Activated gamma-delta T cell (primary cell): ENCODE measurements around the gene ECSCR.

Experiments
- DNase-seq: peaks from one replicate; lab custom pipeline; 2025; lab: John Stamatoyannopoulos, UW

Gene ECSCR

GRCh38 chr5:139474890-139475791, 12.6 kb upstream of the ECSCR start:
- no peak for DNase-seq

DNA sequence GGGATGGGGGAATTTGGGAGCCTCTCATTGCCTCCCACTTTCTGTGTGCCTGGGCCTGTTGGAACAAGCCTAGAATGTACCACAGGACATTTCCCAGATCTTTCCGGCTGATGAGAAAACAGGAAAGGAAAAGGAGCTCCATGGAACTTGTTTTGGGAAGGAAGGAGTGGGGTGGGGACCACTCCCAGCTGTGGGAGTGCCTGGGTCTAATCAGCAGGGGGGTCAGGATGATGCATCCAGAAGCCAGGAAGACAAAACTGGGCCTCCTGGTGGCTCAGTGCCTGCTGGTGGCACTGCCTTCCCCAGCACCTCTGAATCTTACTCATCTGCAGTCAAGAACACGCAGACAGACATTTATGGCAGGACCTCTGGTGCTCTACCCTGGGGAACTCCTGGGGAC, 11.0 kb upstream of the ECSCR start:
- DNase-seq: no peak

DNA sequence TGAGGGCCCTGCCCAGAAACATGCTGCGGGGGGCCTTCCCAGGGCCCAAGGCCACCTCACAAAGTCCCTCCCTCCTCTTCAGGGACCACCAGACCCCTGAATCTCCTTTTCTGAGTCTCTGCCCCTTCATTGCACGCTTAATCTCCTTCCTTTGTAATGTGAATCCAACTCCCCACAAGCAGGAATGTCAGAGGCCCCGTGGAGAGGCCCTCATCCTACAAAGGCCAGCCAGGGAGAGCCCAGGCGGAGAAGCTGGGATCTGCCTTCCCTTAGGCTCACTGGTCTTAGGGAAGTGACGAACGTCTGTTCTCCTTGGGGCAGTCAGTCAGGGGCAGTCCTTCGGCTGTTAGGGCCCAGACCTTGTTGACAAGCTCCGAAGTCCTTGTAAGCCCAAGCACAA, 10.6 kb upstream of the ECSCR start:
- DNase-seq: no peak

DNA sequence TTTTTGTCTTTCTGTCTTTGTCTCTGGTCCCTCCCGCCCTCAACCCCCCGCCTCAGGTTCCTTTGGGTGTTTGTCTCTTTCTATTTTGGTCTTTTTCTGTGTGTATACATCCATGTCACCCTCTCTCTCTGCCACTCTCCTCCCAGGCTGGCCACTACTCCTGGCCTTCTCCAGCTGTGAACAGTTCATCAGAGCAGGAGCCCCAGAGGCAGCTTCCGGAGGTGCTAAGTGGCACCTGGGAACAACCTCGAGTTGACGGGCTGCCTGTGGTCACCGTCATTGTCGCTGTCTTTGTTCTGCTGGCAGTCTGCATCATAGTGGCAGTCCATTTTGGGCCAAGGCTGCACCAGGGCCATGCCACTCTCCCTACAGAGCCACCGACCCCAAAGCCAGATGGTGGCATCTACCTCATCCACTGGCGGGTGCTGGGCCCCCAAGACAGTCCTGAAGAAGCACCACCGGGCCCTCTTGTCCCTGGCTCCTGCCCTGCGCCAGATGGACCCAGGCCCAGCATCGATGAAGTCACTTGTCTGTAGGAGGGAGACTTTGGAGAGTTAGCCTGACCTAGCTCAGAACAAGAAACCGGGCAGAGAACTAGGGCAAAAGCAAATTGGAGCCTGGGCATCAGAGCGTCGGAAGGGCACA, 10.0 kb upstream of the ECSCR start:
- no peak for DNase-seq

DNA sequence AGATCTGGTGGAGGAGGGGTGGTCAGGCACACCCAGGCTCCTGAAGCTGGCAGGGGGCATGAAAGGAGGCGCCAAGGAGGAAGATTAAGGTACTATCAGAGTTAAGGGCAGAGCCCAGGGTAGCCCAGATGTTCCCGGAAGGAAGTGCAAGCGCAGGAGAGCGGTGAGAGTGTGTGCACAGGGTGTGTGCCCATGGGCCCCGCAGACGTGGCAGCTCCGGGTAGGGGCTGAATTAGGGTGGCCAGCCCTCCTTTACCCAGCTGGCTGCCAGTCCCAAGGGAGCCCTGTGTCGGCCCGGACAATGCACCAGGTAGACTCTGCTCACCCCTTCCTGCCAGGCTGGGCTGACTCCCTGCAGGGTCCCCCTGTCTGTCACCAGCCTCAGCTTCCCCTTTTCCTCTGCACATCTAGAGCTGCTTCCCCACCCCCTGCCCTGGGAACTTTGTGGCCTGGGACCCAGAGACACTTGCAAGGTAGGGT, 8.3 kb upstream of the ECSCR start, which contains the start of gene SMIM33:
Gene SMIM33 (plus strand): TSS at position 184 of the 480 bp plus-strand sequence. CDS start 118 bp downstream, at position 302.
- no peak for DNase-seq

DNA sequence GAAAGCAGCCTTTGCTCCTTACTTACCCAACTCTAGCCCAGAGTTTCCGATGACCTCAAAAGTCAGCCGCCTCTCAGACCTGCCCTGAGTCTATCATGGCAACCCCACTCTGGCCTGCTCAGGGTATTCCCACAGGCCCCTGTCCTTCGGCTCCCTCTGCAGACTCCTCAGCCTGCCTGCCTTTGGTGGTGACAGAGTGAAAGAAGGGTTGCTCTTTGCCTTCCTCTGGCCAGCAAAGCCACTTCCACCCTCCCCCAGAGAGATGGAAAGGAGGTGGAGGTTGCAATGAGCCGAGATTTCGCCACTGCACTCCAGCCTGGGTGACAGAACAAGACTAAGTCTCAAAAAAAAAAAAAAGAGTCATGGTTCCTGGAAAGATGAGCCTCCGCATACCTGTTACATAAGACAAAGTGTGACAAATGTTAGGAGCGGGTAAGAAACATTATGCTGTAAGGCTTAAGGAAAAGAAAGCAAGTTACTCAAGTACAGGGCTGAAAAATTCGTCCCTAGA, 5.9 kb upstream of the ECSCR start:
- no peak for DNase-seq

- no peak for DNase-seq
Observed at GRCh38 chr5:139461698-139462097, 845 bp downstream of the ECSCR start.

DNA sequence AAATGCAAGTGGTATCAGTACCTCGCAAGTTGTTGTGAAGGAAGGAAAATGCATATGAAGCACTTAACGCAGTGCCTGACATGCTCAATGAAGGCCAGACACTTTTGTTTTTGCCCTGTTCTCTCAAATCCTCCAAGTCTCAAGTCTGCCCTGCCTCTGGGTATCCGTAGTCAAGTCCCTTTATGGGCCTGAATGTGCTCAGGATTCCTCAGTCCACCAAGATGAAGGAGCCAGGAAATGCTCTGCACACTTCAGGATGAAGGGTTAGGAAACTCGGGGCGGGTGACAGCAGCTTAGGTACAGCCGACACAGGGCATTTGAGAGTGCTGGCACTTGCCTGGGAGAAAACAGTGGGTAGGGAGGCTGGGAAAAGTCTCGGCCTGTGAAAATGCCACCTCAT, 1.4 kb downstream of the ECSCR start:
- no peak for DNase-seq

DNA sequence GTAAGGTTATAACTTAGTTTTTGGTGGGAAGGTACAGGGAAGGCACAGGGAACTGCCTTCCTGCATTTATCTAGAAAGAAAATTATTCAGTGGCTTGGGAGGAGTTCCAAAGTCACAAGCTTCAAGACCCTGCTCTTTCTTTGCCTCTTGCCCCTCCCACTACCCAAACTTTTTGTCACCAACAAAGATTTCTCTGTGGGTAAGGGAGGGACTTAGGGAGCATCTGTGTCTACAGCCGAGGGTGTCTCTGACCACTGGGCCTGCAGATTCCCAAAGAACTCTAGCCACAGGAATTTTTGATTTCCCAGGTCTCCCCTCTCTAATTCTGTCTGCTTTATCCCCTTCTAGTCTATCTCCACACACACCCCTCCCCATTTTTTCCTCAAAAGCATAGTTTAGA, 2.1 kb downstream of the ECSCR start:
- no peak for DNase-seq

DNA sequence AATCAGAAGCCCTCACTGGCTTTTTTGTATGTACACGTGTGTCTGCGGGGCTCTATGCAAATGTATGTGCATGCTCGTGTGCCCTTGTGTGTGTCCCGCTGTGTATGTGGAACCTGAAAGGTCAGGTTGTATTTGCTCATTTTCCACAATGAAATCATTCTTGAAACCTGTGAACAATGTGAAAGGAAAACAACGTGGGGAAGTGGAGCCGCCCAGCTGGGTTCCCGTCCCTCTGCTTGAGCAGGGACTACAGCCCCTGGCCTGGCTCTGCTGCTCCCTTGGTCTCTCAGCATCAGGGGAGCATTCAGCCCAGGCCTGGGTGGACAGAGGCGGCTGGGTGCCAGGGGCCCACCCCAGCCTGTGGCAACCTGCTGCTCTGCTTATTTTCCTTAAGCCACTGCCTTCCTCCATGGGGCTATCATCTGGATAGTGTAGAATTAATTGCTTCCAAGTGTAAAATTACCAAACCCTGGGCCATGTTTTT, 3.0 kb downstream of the ECSCR start:
- no peak for DNase-seq

- DNase-seq: no peak
Observed at GRCh38 chr5:139458580-139459407, 3.7 kb downstream of the ECSCR start.

- no peak for DNase-seq
Observed at GRCh38 chr5:139457653-139458306, 4.8 kb downstream of the ECSCR start.

DNA sequence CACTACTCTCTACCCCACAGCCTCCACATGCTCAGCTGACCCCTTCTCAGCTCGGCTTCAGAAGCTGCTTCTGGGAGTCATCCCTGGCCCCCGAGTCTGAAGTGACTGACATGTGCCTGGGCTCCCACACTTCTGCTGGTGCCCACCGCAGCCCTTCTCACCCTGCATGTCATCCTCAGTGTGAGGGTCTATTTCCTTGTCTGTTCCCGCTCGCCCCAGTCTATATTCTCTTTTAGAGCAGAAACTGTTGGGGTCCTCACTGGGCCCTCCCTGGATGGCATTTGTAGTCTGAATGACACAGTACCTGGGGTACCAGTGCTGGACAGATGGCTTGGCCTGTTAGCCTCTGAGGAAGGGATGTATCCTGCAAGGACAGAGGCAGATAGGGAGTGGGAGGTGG, 5.3 kb downstream of the ECSCR start:
- no peak for DNase-seq

DNA sequence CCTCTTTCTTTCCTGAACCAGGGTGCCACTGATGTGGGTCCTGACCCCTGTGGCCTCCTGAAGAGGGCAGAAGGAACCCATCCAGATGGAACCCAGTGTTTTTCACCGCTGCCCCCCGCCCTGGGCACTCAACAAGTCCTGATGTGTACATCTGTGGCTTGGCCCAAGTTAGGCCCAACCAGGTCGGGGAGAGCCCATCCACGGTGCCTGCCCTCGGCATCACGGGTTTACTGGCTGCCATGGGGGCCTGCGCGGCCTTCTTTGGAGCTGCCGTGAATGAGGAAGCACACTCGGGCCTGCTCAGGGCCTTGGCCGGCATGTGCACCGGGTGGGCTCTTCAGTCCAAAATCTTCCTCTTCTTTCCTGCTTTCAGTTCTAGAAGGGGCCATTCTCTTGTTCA, 5.8 kb downstream of the ECSCR start:
- DNase-seq: no peak

- DNase-seq: no peak
Observed at GRCh38 chr5:139454568-139455290, 7.8 kb downstream of the ECSCR start.

DNA sequence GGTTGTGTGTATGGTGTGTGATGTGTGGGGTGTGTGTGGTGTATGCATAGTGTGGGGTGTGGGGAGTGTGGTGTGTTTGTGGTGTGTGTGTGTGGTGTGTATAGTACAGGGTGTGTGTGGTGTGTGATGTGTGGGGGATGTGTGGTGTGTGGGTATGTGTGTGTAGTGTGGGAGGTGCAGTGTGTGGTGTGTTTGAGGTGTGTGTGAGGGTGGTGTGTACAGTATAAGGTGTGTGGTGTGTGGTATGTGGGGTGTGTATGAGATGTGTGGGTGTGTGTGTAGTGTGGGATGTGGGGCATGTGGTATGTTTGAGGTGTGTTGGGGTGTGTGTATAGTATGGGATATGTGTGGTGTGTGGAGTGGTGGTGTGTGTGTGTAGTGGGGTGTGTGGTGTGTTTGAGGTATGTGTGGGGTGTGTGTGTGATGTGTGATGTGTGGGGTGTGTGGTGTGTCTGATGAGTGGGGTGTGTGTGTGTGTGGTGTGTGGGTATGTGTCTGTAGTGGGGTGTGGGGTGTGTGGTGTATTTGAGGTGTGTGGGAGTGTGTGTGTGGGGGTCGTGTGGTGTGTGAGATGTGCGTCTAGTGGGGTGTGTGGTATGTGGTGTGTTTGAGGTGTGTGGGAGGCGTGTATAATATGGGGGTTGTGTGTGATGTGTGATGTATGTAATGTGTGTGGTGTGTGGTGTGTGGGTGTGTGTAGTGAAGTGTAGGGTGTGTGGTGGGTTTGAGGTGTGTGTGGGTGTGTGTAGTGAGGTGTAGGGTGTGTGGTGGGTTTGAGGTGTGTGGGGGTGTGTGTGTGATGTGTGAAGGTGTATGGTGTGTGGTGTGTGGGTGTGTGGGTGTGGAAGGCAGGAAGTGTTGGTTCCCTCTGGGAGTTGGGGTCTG, 8.6 kb downstream of the ECSCR start:
- DNase-seq: no peak

- DNase-seq: no peak
Observed at GRCh38 chr5:139451878-139452660, 10.5 kb downstream of the ECSCR start.

GRCh38 chr5:139451176-139451575, 11.4 kb downstream of the ECSCR start:
- no peak for DNase-seq
